ENCODE data around the gene CXXC5.

Gene CXXC5

DNA sequence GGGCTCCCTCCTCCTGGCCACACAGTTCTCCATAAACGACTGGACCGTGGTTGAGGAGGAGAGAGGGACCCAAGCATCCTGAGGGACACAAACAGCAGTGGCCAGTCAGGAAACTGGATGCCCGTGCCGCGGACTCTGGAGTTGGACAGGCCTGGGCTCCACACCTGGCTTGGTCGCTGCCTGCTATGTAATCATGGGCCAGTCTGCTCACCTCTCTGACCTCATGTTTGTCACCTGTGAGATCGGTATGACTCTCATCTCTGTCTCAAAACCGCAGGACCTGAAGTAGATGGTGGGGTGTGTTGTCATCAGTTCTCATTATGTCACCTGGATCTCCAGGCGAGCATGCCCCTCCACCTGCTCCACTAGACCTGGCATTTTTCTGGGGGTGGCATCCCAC lies 14.5 kb downstream of the CXXC5 start:
- CTCF ChIA-PET: interaction anchor here (0.9 to 11.6 kb wide), 4 partner anchors 8 to 27 kb away, joined by 3 to 136 read pairs (median 76); no protein-coding TSS in a partner anchor
- TF ChIP-seq, protein P1, sequence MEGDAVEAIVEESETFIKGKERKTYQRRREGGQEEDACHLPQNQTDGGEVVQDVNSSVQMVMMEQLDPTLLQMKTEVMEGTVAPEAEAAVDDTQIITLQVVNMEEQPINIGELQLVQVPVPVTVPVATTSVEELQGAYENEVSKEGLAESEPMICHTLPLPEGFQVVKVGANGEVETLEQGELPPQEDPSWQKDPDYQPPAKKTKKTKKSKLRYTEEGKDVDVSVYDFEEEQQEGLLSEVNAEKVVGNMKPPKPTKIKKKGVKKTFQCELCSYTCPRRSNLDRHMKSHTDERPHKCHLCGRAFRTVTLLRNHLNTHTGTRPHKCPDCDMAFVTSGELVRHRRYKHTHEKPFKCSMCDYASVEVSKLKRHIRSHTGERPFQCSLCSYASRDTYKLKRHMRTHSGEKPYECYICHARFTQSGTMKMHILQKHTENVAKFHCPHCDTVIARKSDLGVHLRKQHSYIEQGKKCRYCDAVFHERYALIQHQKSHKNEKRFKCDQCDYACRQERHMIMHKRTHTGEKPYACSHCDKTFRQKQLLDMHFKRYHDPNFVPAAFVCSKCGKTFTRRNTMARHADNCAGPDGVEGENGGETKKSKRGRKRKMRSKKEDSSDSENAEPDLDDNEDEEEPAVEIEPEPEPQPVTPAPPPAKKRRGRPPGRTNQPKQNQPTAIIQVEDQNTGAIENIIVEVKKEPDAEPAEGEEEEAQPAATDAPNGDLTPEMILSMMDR (IDR thresholded peaks at IDR 0.05; ENCODE audit: control extremely low read depth, extremely low read depth, low read depth, missing control alignments): no peak
- POLR2A ChIA-PET: interaction anchor here (0.6 to 1.0 kb wide), 2 partner anchors 27 to 226 kb away, joined by 3 to 11 read pairs; no protein-coding TSS in a partner anchor
- DNase-seq (ENCODE audit: extremely low spot score): peak; percentile 52

DNA sequence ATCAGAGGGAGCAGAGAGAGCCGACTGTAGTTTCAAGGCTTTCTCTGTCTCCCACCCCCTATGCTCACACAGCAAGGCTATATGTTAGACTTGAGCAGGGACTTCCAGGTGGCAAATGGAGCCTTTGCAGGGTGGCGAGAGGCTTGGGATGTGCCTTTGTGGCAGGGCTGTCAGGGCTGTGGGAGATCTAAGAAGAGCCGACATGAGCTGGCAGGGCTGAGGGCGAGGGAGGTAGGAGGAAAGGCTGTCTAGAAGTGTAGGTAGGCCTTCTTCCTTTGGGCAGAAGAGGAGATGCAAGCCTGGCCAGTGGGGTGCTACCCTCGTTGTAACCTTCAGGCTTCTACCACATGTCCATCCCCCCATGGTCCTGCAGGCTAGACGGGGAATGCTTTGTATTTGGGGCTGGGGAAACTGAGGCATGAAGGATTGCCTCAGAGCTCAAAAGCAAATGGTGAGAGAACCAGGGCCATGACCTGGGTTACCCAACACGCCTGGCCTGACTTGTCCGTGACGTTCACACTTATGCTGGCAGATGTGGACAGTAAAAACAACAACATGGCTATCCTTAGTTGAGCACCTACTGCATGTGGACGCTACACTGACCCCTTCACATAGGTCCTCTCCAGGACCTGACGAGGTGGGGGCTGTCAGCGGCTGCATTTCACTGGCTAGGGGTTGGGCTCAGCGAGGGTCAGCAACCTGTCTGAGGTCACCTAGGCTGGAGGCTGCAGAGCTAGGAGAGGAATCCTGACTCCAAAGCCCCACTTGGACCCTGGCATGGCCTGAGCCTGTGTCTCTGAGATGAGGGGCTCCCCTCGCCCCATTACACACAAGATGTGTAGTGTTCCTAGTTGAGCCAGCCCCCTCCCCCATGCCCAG lies 15.3 kb downstream of the CXXC5 start:
- TF ChIP-seq, protein P1 (IDR thresholded peaks at IDR 0.05; ENCODE audit: control extremely low read depth, extremely low read depth, low read depth, missing control alignments): no peak
- CTCF ChIA-PET: interaction anchor here (1.4 to 11.6 kb wide), 5 partner anchors 10 to 306 kb away, joined by 3 to 136 read pairs (median 10); no protein-coding TSS in a partner anchor
- POLR2A ChIA-PET: interaction anchor here (0.6 to 1.4 kb wide), 3 partner anchors 11 to 28 kb away, joined by 3 to 9 read pairs (median 5); no protein-coding TSS in a partner anchor

GRCh38 chr5:139664086-139664693 lies 16.0 kb downstream of the CXXC5 start:
- peak; percentile 80 for DNase-seq (ENCODE audit: extremely low spot score)
- ChIA-PET POLR2A (interaction anchor here (0.6 to 1.4 kb wide), 3 partner anchors 10 to 23 kb away, joined by 4 to 9 read pairs (median 5); no protein-coding TSS in a partner anchor), CTCF (interaction anchor here (1.0 to 11.6 kb wide), 7 partner anchors 11 to 305 kb away, joined by 3 to 136 read pairs (median 10); partner anchors contain the start of gene CXXC5)
- TF ChIP-seq, protein P1 (IDR thresholded peaks at IDR 0.05; ENCODE audit: control extremely low read depth, extremely low read depth, low read depth, missing control alignments): no peak

More for the DNA sequence above, 15.3 kb downstream of the CXXC5 start:
- DNase-seq (ENCODE audit: extremely low spot score): no peak

GRCh38 chr5:139664727-139665351 lies 16.7 kb downstream of the CXXC5 start:
- no peak for DNase-seq (ENCODE audit: extremely low spot score)
- TF ChIP-seq, protein P1 (IDR thresholded peaks at IDR 0.05; ENCODE audit: control extremely low read depth, extremely low read depth, low read depth, missing control alignments): no peak
- ChIA-PET POLR2A (interaction anchor here (1.0 to 1.4 kb wide), 2 partner anchors 11 to 13 kb away, joined by 4 to 9 read pairs; no protein-coding TSS in a partner anchor), CTCF (interaction anchor here (1.0 to 11.6 kb wide), 10 partner anchors 12 to 491 kb away, joined by 3 to 136 read pairs (median 8); partner anchors contain the start of gene CXXC5)

GRCh38 chr5:139665626-139666025 lies 17.5 kb downstream of the CXXC5 start:
- no peak for DNase-seq (ENCODE audit: extremely low spot score)
- ChIA-PET CTCF (interaction anchor here (1.1 to 11.6 kb wide), 10 partner anchors 12 to 491 kb away, joined by 3 to 136 read pairs (median 8); partner anchors contain the start of gene CXXC5), POLR2A (no interaction called here)
- TF ChIP-seq, protein P1 (IDR thresholded peaks at IDR 0.05; ENCODE audit: control extremely low read depth, extremely low read depth, low read depth, missing control alignments): no peak

Data from GM10248 (cell line).